GM19240 (cell line): ENCODE measurements around the gene EEF1AKMT1.
"Not testable (repeated sequence)": the region's sequence is repeated elsewhere in the genome, so short reads cannot be mapped to it uniquely, and the experiment has no call there.

Experiments
- DNase-seq: peaks from one replicate; pipeline ENCODE4 v3.0.0; 2011; ENCODE audit warnings: low spot score; ENCODE audit not compliant: insufficient read length

EEF1AKMT1 gene

GRCh38 chr13:20700288-20700687 lies 73.5 kb downstream of the EEF1AKMT1 start:
- DNase-seq = no peak

DNA sequence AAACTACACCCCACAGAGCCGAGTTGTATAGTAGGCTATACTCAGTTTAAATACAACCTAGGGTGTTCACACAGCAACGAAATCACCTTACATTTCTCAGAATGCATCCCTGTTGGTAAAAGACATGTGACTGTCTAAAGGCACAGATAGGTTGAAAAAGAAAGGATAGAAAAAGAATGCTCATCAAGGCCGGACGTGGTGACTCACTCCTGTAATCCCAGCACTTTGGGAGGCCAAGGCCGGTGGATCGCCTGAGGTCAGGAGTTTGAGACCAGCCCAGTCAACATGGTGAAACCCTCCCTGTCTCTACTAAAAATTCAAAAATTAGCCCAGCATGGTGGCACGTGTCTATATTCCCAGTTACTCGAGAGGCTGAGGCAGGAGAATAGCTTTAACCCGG lies 74.0 kb downstream of the EEF1AKMT1 start:
- no peak for DNase-seq

GRCh38 chr13:20696073-20696472 lies 77.7 kb downstream of the EEF1AKMT1 start:
- DNase-seq = no peak

DNA sequence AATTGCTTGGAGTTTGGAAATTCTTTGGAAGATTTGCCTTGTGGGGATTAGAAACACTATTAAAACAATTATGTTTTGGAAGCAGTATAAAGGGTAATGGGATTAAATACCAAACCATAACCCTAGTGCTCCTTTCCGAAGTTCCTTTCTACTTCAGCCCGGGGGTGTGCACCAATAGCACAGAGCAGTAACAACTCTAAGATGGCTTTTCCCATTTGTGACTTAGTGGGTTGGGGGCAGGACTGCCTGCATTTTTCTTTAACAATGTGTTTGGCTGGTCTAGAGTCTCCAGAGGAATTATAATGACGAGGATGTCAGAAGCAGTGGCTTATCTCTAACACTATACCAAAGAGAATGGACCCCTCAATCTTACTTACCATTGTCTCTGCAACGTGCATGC lies 82.1 kb downstream of the EEF1AKMT1 start:
- DNase-seq = no peak

GRCh38 chr13:20689291-20689690 lies 84.5 kb downstream of the EEF1AKMT1 start:
- no peak for DNase-seq

DNA sequence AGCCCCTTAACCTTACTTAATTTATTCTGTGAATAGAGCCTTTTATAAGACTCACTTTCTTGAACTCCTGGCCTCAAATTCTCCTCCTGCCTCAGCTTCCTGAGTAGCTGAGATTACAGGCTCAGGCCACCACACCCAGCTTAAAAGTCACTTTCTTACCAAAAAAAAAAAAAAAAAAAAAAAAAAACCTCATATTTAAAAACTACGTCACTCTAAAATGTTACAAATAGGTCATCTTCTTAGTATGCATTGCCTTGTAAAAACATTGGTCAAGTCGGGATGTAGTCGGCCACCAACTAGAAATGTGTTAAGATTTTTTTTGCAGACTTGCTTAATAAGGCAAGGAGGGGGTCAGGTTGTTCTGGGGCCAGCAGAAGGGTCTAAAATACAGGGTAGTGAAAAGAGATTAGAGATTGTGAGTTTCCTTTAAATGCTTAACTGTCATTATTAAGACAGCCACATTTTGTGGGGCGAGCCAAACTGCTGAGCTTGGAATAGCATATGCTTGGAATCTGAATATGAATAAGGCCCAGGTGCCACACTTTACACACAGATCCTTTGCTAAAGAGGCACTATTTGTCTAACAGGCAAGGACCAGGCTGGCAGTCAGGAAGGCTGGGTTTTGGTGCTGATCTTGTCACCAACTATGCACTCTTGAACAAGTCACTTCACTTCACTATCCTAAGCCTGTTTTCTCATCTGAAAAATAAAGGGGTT lies 86.7 kb downstream of the EEF1AKMT1 start:
- no peak for DNase-seq

DNA sequence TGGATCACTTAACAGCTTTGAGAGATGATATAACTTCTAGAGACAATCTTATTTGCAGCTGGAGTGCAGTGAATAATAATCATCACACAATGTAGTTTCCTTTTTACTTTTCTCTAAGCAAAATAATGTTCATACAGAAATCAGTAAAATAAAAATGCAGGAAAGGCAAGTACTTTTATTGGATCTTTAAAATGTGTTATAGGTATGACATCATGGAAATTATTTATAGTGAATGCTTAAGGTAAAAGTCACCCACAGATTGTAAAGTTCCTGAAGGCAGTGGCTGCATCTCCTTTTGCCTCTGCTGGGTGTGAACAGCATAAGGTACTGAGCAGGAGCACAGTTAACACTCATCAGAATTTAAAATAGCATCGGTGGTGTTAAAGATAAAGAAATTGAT lies 87.6 kb downstream of the EEF1AKMT1 start:
- no peak for DNase-seq

- no peak for DNase-seq
Observed at GRCh38 chr13:20685092-20685491, 88.7 kb downstream of the EEF1AKMT1 start.

GRCh38 chr13:20684546-20684945 lies 89.2 kb downstream of the EEF1AKMT1 start:
- DNase-seq = no peak

GRCh38 chr13:20684041-20684440 lies 89.7 kb downstream of the EEF1AKMT1 start:
- no peak for DNase-seq

DNA sequence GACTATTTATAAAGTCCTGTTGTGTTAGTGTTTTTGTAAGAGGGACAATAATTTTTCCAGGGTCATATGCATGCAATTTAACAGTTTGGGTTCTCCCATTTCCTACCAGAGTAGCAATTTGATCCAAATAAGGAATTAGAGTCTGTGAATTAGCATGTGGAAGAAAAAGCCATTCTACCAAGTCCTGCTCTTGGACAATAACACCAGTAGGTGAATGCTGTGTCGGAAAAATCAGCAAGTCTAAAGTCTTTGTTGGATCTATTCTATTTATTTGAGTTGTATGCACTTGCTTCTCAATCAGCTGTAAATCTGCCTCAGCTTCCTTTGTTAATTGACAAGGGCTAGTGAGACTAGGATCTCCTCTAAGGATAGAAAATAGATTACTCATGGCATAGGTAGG lies 91.7 kb downstream of the EEF1AKMT1 start:
- no peak for DNase-seq

DNA sequence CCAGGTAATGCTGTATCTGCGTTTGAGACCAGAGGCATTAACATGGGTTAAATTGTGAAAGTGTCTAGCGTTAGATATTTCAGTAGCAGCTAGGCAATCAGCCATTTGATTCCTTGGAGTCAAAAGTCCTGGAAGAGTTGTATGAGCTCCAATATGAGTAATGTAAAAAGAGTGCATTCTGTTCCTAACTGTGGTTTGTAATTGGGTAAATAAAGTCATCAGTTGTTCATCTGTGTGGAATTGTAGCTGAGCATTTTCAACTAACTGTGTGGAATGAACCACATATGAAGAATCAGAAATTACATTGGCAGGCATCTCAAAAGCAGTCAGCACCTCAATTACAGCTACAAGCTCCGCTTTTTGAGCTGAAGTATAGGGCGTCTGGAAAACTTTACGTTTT lies 92.3 kb downstream of the EEF1AKMT1 start:
- not testable (repeated sequence) for DNase-seq

- no peak for DNase-seq
Observed at GRCh38 chr13:20680416-20681080, 93.2 kb downstream of the EEF1AKMT1 start.

GRCh38 chr13:20679879-20680278 lies 93.9 kb downstream of the EEF1AKMT1 start:
- no peak for DNase-seq
